GM23338 (cell line): ENCODE data around the gene PXYLP1. TPM values are rescaled to one million over a fixed set of nuclear protein-coding genes. Genes with fewer than 3 reads are reported as not detected.

Experiments used
- ATAC-seq: fragments of 200-7000 bp; cut with Tn5 transposase; 3 replicates; pipeline ENCODE4 v1.9.1; 2020
- DNase-seq: peaks from one replicate; pipeline ENCODE4 v3.0.0-alpha.2; 2015; ENCODE audit warnings: low spot score
- H2AFZ ChIP-seq: fragments of 200-600 bp; sonication (generic); 2 replicates; pipeline ENCODE4 v1.8.0; 2016; ENCODE audit warnings: antibody characterized with exemption, mild to moderate bottlenecking, moderate library complexity
- H3F3A ChIP-seq: fragments of 200-600 bp; sonication (generic); replicated peaks from 2 replicates; pipeline ENCODE4 v1.8.0; 2017; ENCODE audit warnings: antibody characterized with exemption, mixed run types, low read depth
- H3K27ac ChIP-seq: fragments of 200-600 bp; sonication (generic); 2 replicates; pipeline ENCODE4 v1.6.1; 2016; ENCODE audit warnings: low read depth
- H3K27me3 ChIP-seq: fragments of 200-600 bp; sonication (generic); 2 replicates; pipeline ENCODE4 v1.8.0; 2016; ENCODE audit warnings: mild to moderate bottlenecking, mixed run types, moderate library complexity; ENCODE audit not compliant: insufficient read depth
- H3K36me3 ChIP-seq: fragments of 200-600 bp; sonication (generic); 2 replicates; pipeline ENCODE4 v1.8.0; 2016; ENCODE audit warnings: mild to moderate bottlenecking; ENCODE audit not compliant: insufficient read depth
- H3K4me1 ChIP-seq: fragments of 200-600 bp; sonication (generic); 2 replicates; pipeline ENCODE4 v1.8.0; 2016; ENCODE audit warnings: mild to moderate bottlenecking, moderate library complexity; ENCODE audit not compliant: insufficient read depth
- H3K4me2 ChIP-seq: fragments of 200-600 bp; sonication (generic); 2 replicates; pipeline ENCODE4 v1.7.1; 2017; ENCODE audit warnings: mixed run types
- H3K4me3 ChIP-seq: fragments of 200-600 bp; sonication (generic); 2 replicates; pipeline ENCODE4 v1.6.1; 2016; ENCODE audit warnings: mixed run types
- H3K79me2 ChIP-seq: fragments of 200-600 bp; sonication (generic); replicated peaks from 2 replicates; pipeline ENCODE4 v1.8.0; 2017; ENCODE audit warnings: mild to moderate bottlenecking; ENCODE audit not compliant: insufficient read depth
- H3K9me2 ChIP-seq: fragments of 200-600 bp; sonication (generic); 2 replicates; pipeline ENCODE4 v1.8.0; 2017; ENCODE audit not compliant: insufficient read depth
- H4K20me1 ChIP-seq: fragments of 200-600 bp; sonication (generic); replicated peaks from 2 replicates; pipeline ENCODE4 v1.8.0; 2017; ENCODE audit warnings: mild to moderate bottlenecking; ENCODE audit not compliant: insufficient read depth
- H3K27ac Mint-ChIP-seq: 2 replicates; pipeline ENCODE4 v1.8.0; 2020; ENCODE audit warnings: inconsistent platforms, mild to moderate bottlenecking, moderate library complexity, mixed read lengths
- H3K27me3 Mint-ChIP-seq: 3 replicates; pipeline ENCODE4 v1.8.0; 2022; ENCODE audit warnings: low read depth, mild to moderate bottlenecking, moderate library complexity, mixed read lengths, inconsistent platforms; ENCODE audit not compliant: insufficient read depth, poor library complexity
- H3K36me3 Mint-ChIP-seq: 3 replicates; pipeline ENCODE4 v1.8.0; 2021; ENCODE audit warnings: low read depth, mild to moderate bottlenecking, inconsistent platforms, moderate library complexity, mixed read lengths
- H3K4me1 Mint-ChIP-seq: 3 replicates; pipeline ENCODE4 v1.8.0; 2020; ENCODE audit warnings: mild to moderate bottlenecking, inconsistent platforms, mixed read lengths
- H3K4me3 Mint-ChIP-seq: 3 replicates; pipeline ENCODE4 v1.8.0; 2021; ENCODE audit warnings: moderate library complexity, mild to moderate bottlenecking, inconsistent platforms, mixed read lengths
- H3K9me3 Mint-ChIP-seq: 3 replicates; pipeline ENCODE4 v1.8.0; 2020; ENCODE audit warnings: moderate library complexity, mild to moderate bottlenecking, inconsistent platforms, mixed read lengths
- CREB1 ChIP-seq: fragments of 250-450 bp; sonication (Bioruptor Pico); IDR thresholded peaks from 2 replicates; pipeline ENCODE4 v1.5.0; 2020; ENCODE audit warnings: low read depth, mild to moderate bottlenecking, moderate library complexity
- CTCF ChIP-seq, 2 experiments: fragments of 200-600 bp in 1 of 2; sonication (generic) in 1 of 2; conservative IDR thresholded peaks; 2 replicates each; pipeline versions ENCODE4 v1.5.1 to v1.6.1; 2016 to 2017; ENCODE audit warnings: antibody characterized with exemption in 2 of 2, low read depth in 2 of 2, mild to moderate bottlenecking in 2 of 2, moderate library complexity in 1 of 2
- ETS1 ChIP-seq: IDR thresholded peaks from 2 replicates; pipeline ENCODE4 v1.6.1; 2016; ENCODE audit warnings: antibody characterized with exemption
- EZH2 ChIP-seq: fragments of 200-600 bp; sonication (generic); IDR thresholded peaks from one replicate; pipeline ENCODE4 v1.8.0; 2017; ENCODE audit warnings: antibody characterized with exemption, mild to moderate bottlenecking, low read depth; ENCODE audit not compliant: unreplicated experiment
- EZH2phosphoT487 ChIP-seq: fragments of 200-600 bp; sonication (generic); IDR thresholded peaks from one replicate; pipeline ENCODE4 v1.8.1; 2018; ENCODE audit warnings: antibody characterized with exemption; ENCODE audit not compliant: unreplicated experiment
- JUNB ChIP-seq: IDR thresholded peaks from one replicate; pipeline ENCODE4 v1.6.1; 2016; ENCODE audit warnings: antibody characterized with exemption; ENCODE audit not compliant: unreplicated experiment
- NANOG ChIP-seq: IDR thresholded peaks from 2 replicates; pipeline ENCODE4 v1.6.1; 2016; ENCODE audit warnings: antibody characterized with exemption, borderline replicate concordance
- POLR2AphosphoS5 ChIP-seq: IDR thresholded peaks from 2 replicates; pipeline ENCODE4 v1.6.1; 2016; ENCODE audit warnings: antibody characterized with exemption, low read depth
- REST ChIP-seq: IDR thresholded peaks from one replicate; pipeline ENCODE4 v1.6.1; 2018; ENCODE audit warnings: antibody characterized with exemption; ENCODE audit not compliant: unreplicated experiment
- STAT1 ChIP-seq: IDR thresholded peaks from one replicate; pipeline ENCODE4 v1.6.1; 2016; ENCODE audit warnings: antibody characterized with exemption; ENCODE audit not compliant: unreplicated experiment
- ZNF114 ChIP-seq: fragments of 250-450 bp; sonication (Bioruptor Pico); IDR thresholded peaks from 2 replicates; pipeline ENCODE4 v1.5.0; 2020; ENCODE audit warnings: mild to moderate bottlenecking, moderate library complexity
- ZNF331 ChIP-seq: fragments of 250-450 bp; sonication (Bioruptor Pico); IDR thresholded peaks from 2 replicates; pipeline ENCODE4 v1.5.0; 2020; ENCODE audit warnings: low read depth, mild to moderate bottlenecking, moderate library complexity
- ZNF462 ChIP-seq: fragments of 250-450 bp; sonication (Bioruptor Pico); IDR thresholded peaks from 2 replicates; pipeline ENCODE4 v1.5.0; 2020; ENCODE audit warnings: mild to moderate bottlenecking, moderate library complexity
- polyA plus RNA-seq: library from polyadenylated mRNA; unstranded; fragments of >200 nt; fragmentation: Nextera tagmentation; extraction: Ambion mirVana; gene quantifications from 2 replicates; pipeline ENCODE4 v1.2.1, GENCODE V29; 2016
- total RNA-seq: library from RNA; depleted of rRNA; stranded (reverse); fragments of >200 nt; shearing (Covaris generic); gene quantifications from 2 replicates; pipeline ENCODE4 v1.2.3, GENCODE V29; 2014

Gene PXYLP1
- total and polyA plus RNA-seq, 2 experiments from 2014 or later: 8.9 to 20.1 TPM

GRCh38 chr3:141337991-141338390, 106.4 kb downstream of the PXYLP1 start:
- TF ChIP-seq CTCF (conservative IDR thresholded peaks at IDR 0.05; ENCODE audit: low read depth in 2 of 2) (no peak), STAT1 (no peak), ZNF331 (CRISPR knock-in tag) (no peak), JUNB (no peak), POLR2AphosphoS5 (no peak), NANOG (no peak), ZNF114 (no peak), CREB1 (CRISPR knock-in tag) (no peak), EZH2phosphoT487 (no peak), REST (no peak), EZH2 (no peak), ETS1 (no peak), ZNF462 (CRISPR knock-in tag) (no peak)
- ATAC-seq (no peak), DNase-seq (no peak)
- no peaks in the 10 kb centered on the region; the same call in 2 of the 3 replicates for H3K9me3 Mint-ChIP-seq
- peaks cover 8% of the 10 kb centered on the region for H3K4me1 ChIP-seq
- no peaks in the 10 kb centered on the region for H3K36me3 Mint-ChIP-seq
- H2AFZ ChIP-seq: no peak overlapping the region
- H3K4me1 Mint-ChIP-seq: peaks cover 17% of the 10 kb centered on the region
- H3K27me3 ChIP-seq: no peaks in the 10 kb centered on the region
- H3K36me3 ChIP-seq: no peaks in the 10 kb centered on the region
- no peak overlapping the region for H3K4me3 Mint-ChIP-seq
- no peak overlapping the region for H3K4me2 ChIP-seq
- H3K27ac ChIP-seq: no peak overlapping the region
- no peak overlapping the region for H3K27ac Mint-ChIP-seq
- H3K79me2 ChIP-seq: no peaks in the 10 kb centered on the region
- peaks cover 5% of the 10 kb centered on the region for H3K27me3 Mint-ChIP-seq
- H3F3A ChIP-seq: no peaks in the 10 kb centered on the region
- peaks cover 6% of the 10 kb centered on the region; the same call in 1 of the 2 replicates for H3K9me2 ChIP-seq
- H3K4me3 ChIP-seq: no peak overlapping the region
- no peaks in the 10 kb centered on the region for H4K20me1 ChIP-seq
